ENCODE results near the gene CTSW. TPM values are rescaled to one million over a fixed set of nuclear protein-coding genes. Genes with fewer than 3 reads are reported as not detected.
A peak's percentile ranks its signal among the peaks of the same experiment; 100 is the strongest.

CTSW gene
- polyA plus RNA-seq, 1 donor (not counting 4 experiments of a cell fraction or from before 2014, with no cell fraction given), result not detected

GRCh38 chr11:65892661-65893317 is 13.2 kb downstream of the CTSW start:
- Histone ChIP-seq H3K9me1 (ENCODE audit: control insufficient read depth, extremely low read depth, insufficient read depth, low read length) (peaks cover 2% of the 10 kb centered on the region), H3K4me2 (ENCODE audit: control insufficient read depth, extremely low read depth, insufficient read depth, low read depth, low read length) (peak overlapping the region; percentile 74), H3K9me3 (ENCODE audit: control insufficient read depth, low read depth, low read length) (no peaks in the 10 kb centered on the region), H3K27me3 (ENCODE audit: control insufficient read depth, extremely low read depth, insufficient read depth, low read length) (no peaks in the 10 kb centered on the region), H3K27ac (ENCODE audit: control insufficient read depth, insufficient read depth, low read length) (no peak overlapping the region), H2AFZ (ENCODE audit: control insufficient read depth, low read length) (no peak overlapping the region), H3K9ac (ENCODE audit: control insufficient read depth, extremely low read depth, insufficient read depth, low read length) (peak overlapping the region; percentile 6), H3K4me3 (ENCODE audit: control insufficient read depth in 2 of 3, extremely low read depth in 1 of 3, insufficient read depth in 2 of 3, low read depth in 1 of 3, low read length in 3 of 3) (peak overlapping the region in 2 of 3 experiments; percentile 43 to 55), H3K36me3 (ENCODE audit: control insufficient read depth in 2 of 2, extremely low read depth in 1 of 2, insufficient read depth in 2 of 2, low read length in 2 of 2) (peaks cover 22 to 47% of the 10 kb centered on the region in 2 experiments), H3K4me1 (ENCODE audit: control insufficient read depth, extremely low read depth, insufficient read depth, low read length) (peaks cover 63% of the 10 kb centered on the region), H4K20me1 (ENCODE audit: control insufficient read depth, extremely low read depth, insufficient read depth, low read length) (peaks cover 48% of the 10 kb centered on the region), H3K79me2 (ENCODE audit: control insufficient read depth, insufficient read depth, low read length) (peaks cover 47% of the 10 kb centered on the region)
- dilution Hi-C loops (cut with MboI; ENCODE audit: extremely low pct_ligation_motif_present, low sequenced_read_pairs), result no loop called here
- TF ChIP-seq CTCF (optimal IDR thresholded peaks at IDR 0.05 in 1 of 3, IDR thresholded peaks at IDR 0.05 in 1 of 3, conservative IDR thresholded peaks at IDR 0.05 in 1 of 3; ENCODE audit: extremely low read depth in 1 of 3, insufficient read depth in 2 of 3, low read length in 3 of 3), result no peak
- TF ChIP-seq EZH2 (IDR thresholded peaks at IDR 0.05; ENCODE audit: low read length), result no peak
- FAIRE-seq (no peak), DNase-seq (ENCODE audit: low read depth, low spot score) (no peak)

DNA sequence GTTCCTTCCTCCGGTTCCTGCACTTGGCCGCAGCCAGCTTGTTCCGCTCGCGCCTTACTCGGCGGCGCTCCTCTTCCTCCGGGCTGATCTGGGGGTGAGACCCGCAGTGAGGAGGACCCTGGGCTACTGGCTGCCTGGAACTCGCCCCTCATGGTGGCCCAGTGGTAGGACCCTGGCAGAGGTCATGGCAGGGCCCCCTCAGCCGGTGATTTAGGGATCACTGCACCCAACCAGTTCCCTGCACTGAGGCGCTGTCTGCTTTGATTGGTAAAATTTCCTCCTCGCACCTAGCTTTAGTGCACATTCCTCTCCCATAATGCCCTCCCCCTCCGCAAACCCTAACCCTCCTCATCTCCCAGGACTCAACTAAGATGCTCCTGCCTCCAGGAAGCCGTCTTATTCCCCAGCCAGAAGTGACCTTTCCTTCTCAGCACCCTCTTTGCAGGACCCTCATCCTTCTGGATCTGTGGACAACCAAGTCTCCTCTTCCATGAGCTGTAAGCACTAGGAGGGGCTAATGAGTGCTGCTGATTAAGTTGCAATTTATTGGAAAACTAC is 14.5 kb downstream of the CTSW start:
- DNase-seq (ENCODE audit: low read depth, low spot score) (no peak), FAIRE-seq (no peak)
- H3K9me3 ChIP-seq (ENCODE audit: control insufficient read depth, low read depth, low read length), result no peaks in the 10 kb centered on the region
- H2AFZ ChIP-seq (ENCODE audit: control insufficient read depth, low read length), result no peak overlapping the region
- peak overlapping the region; percentile 3 for H3K9ac ChIP-seq (ENCODE audit: control insufficient read depth, extremely low read depth, insufficient read depth, low read length)
- peaks cover 48% of the 10 kb centered on the region for H4K20me1 ChIP-seq (ENCODE audit: control insufficient read depth, extremely low read depth, insufficient read depth, low read length)
- no peak overlapping the region for H3K27ac ChIP-seq (ENCODE audit: control insufficient read depth, insufficient read depth, low read length)
- peaks cover 24 to 58% of the 10 kb centered on the region in 2 experiments for H3K36me3 ChIP-seq (ENCODE audit: control insufficient read depth in 2 of 2, extremely low read depth in 1 of 2, insufficient read depth in 2 of 2, low read length in 2 of 2)
- peaks cover 2% of the 10 kb centered on the region for H3K9me1 ChIP-seq (ENCODE audit: control insufficient read depth, extremely low read depth, insufficient read depth, low read length)
- dilution Hi-C loops (cut with MboI; ENCODE audit: extremely low pct_ligation_motif_present, low sequenced_read_pairs), result no loop called here
- H3K79me2 ChIP-seq (ENCODE audit: control insufficient read depth, insufficient read depth, low read length), result peaks cover 59% of the 10 kb centered on the region
- H3K4me1 ChIP-seq (ENCODE audit: control insufficient read depth, extremely low read depth, insufficient read depth, low read length), result peaks cover 68% of the 10 kb centered on the region
- TF ChIP-seq EZH2 (IDR thresholded peaks at IDR 0.05; ENCODE audit: low read length) (no peak), CTCF (optimal IDR thresholded peaks at IDR 0.05 in 1 of 3, IDR thresholded peaks at IDR 0.05 in 1 of 3, conservative IDR thresholded peaks at IDR 0.05 in 1 of 3; ENCODE audit: extremely low read depth in 1 of 3, insufficient read depth in 2 of 3, low read length in 3 of 3) (no peak)
- peak overlapping the region; percentile 6 for H3K4me2 ChIP-seq (ENCODE audit: control insufficient read depth, extremely low read depth, insufficient read depth, low read depth, low read length)
- H3K4me3 ChIP-seq (ENCODE audit: control insufficient read depth in 2 of 3, extremely low read depth in 1 of 3, insufficient read depth in 2 of 3, low read depth in 1 of 3, low read length in 3 of 3), result no peak overlapping the region
- H3K27me3 ChIP-seq (ENCODE audit: control insufficient read depth, extremely low read depth, insufficient read depth, low read length), result no peaks in the 10 kb centered on the region
